Measurements from ENCODE around the gene OSCP1. TPM values are rescaled to one million over a fixed set of nuclear protein-coding genes. Genes with fewer than 3 reads are reported as not detected.

OSCP1 gene
- total RNA-seq, 1 donor from 2014 or later = 16.4 TPM

- DNase-seq = no peak
Measured at GRCh38 chr1:36475341-36475740, 25.1 kb upstream of the OSCP1 start.

GRCh38 chr1:36472656-36473055, 22.4 kb upstream of the OSCP1 start:
- DNase-seq = no peak

- DNase-seq = no peak
Measured at GRCh38 chr1:36471830-36472641, 21.8 kb upstream of the OSCP1 start.

GRCh38 chr1:36469163-36469562, 18.9 kb upstream of the OSCP1 start:
- no peak for DNase-seq

- no peak for DNase-seq
Measured at GRCh38 chr1:36467700-36468455, 17.6 kb upstream of the OSCP1 start.

GRCh38 chr1:36467027-36467410, 16.8 kb upstream of the OSCP1 start:
- DNase-seq = no peak

- DNase-seq = no peak
Measured at GRCh38 chr1:36466370-36467026, 16.2 kb upstream of the OSCP1 start.

GRCh38 chr1:36465731-36466369, 15.6 kb upstream of the OSCP1 start:
- no peak for DNase-seq

GRCh38 chr1:36464605-36465393, 14.5 kb upstream of the OSCP1 start:
- no peak for DNase-seq

GRCh38 chr1:36463803-36464604, 13.8 kb upstream of the OSCP1 start, which contains the start of gene MRPS15:
TSS of gene MRPS15 (minus strand) at chr1:36464384. CDS start at chr1:36464275, 109 bp downstream.
- DNase-seq = peak; percentile 96

GRCh38 chr1:36463463-36463802, 13.2 kb upstream of the OSCP1 start:
- DNase-seq = no peak

- DNase-seq = no peak
Measured at GRCh38 chr1:36458910-36459309, 8.7 kb upstream of the OSCP1 start.

GRCh38 chr1:36457691-36458090, 7.4 kb upstream of the OSCP1 start:
- no peak for DNase-seq

GRCh38 chr1:36456391-36456928, 6.2 kb upstream of the OSCP1 start:
- DNase-seq = no peak

GRCh38 chr1:36455386-36455785, 5.1 kb upstream of the OSCP1 start:
- DNase-seq = no peak

- no peak for DNase-seq
Measured at GRCh38 chr1:36453600-36454388, 3.5 kb upstream of the OSCP1 start.

- DNase-seq = no peak
Measured at GRCh38 chr1:36453051-36453450, 2.8 kb upstream of the OSCP1 start.

GRCh38 chr1:36450919-36451305, 661 bp upstream of the OSCP1 start:
- no peak for DNase-seq

- DNase-seq = no peak
Measured at GRCh38 chr1:36448530-36449056, 1.7 kb downstream of the OSCP1 start.

- DNase-seq = no peak
Measured at GRCh38 chr1:36447450-36447849, 2.8 kb downstream of the OSCP1 start.
